SIG-M5 treated with dmso at 0.1 percent for 504 hours (cell line): ENCODE data around the gene PLEKHA7.
"Not testable (repeated sequence)": the region's sequence is repeated elsewhere in the genome, so short reads cannot be mapped to it uniquely, and the experiment has no call there.

Source experiments
- DNase-seq: peaks from one replicate; lab custom pipeline; 2025; ENCODE audit not compliant: unreplicated experiment; lab: John Stamatoyannopoulos, UW

The PLEKHA7 gene

DNA sequence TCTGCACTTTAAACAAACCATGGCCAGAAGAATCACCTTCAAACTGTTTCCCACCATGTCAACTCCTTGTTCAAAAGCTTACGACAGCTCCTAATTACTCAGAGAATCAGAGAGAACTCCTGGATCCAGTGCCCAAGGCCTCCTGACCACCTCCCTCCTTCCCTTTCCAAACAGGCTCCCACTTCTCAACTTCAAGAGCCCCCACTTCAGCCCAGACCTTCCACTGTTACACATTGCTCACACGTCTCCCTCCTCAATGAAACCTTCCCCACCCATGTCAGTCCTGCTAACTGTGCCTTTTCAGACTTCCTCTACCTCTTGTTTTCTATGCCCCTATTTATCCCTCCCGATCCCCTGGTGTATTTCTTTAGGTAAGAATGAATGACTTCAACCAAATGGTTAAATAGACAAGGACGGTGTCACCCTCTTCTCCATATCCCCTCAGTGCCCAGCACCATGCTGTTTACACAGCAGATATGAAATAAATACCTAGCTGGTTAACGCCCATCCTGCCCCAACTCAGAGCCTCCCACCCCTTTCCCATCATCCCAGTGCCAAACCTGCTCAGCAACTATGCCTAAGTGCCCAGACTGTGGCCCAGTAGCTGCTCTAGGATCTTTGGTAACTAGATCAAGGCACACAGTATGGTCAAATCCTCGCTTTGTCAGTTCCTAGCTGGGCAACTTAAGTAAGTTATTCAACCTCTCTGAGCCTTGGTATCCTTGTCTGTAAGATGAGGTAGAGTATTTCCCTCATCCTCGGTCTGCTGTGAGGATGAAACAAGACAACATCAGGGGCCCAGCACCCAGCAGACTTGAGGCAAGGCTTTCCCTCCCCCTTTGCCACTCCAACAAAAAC is 36.8 kb downstream of the PLEKHA7 start:
- no peak for DNase-seq

- no peak for DNase-seq
Measured at GRCh38 chr11:16976379-16976778, 37.8 kb downstream of the PLEKHA7 start.

- no peak for DNase-seq
Measured at GRCh38 chr11:16975906-16976305, 38.3 kb downstream of the PLEKHA7 start.

DNA sequence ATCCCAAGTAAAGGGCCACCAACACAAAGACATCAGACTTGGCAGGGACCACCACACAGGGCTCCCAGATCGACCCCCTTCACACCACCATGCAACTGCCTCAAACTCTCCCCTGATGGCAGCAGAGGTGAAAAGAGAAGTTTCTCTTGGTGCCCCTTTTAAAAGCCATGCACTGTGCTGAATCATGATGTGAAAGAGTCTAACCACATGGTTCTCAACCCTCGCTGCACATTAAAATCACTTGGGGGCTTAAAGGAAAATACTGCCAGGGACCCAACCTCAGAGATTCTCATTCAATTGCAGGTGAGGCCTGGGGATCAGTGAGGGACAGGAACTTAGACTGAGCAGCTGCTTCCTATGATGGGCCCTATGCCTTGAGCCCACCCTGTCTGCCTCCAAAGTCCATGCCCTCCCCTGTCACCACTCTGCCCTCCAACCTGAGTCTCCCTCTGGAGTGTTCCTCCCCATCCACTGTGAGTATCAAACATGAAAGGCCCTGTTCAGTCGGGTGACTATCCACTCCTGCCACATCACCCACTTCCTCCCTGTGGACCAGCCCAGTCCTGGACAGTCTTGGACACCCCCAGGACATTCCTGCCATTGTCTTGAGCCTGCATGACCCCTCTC is 40.8 kb downstream of the PLEKHA7 start:
- no peak for DNase-seq

- DNase-seq, result no peak
Measured at GRCh38 chr11:16969010-16969999, 44.9 kb downstream of the PLEKHA7 start.

DNA sequence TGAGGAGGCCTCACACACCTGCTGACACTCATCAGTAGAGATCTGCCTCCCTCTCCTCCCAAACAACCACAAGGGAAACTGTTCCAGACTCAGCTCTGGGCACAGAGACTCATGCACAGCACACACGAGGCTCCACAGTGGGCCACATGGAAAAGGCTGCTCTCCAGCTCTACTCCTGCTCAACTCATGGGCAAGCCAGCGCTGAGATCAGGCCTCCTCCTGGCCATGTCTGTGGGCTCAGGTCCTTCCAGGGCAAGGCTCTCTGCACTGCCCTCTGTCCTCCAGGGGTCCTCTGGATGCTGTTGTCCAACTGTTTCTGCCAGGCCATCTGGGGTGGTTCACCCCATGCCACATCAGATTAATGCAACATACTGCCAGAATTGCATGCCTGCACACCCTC is 46.0 kb downstream of the PLEKHA7 start:
- no peak for DNase-seq

DNA sequence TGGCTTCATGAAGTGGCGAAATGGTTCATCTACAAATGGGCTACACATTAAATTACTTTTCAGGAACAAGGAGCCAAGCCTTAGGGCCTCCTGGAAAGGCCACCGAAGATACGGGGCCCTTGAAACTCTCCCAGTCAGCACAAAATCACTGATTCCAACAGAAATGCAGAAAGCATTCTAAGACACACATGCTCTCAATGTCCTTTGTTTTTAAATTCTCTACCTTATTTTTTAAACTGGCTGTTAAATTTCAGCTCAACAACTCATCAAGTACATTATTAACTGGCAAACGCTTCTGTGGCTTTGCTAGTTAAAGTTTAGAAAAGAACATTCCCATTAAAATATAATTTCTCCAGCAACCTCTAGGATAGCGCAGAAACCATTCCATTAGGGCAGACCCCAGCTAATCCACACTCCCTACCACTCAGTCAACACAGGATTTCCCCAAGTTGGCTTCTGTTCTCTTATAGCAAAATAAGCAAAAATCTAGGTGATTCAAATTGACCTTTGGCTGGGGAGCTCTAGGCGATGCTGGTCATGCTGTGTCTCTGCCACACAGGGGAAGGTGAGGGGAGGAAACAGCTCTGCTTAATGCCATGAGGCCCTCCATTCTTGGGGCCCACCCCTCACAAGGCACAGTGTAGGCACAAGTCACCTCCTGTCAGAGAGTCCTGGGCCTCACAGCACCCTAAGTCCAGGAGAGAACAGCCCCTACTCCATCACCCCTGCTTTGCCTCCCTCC is 47.1 kb downstream of the PLEKHA7 start:
- DNase-seq, result no peak

DNA sequence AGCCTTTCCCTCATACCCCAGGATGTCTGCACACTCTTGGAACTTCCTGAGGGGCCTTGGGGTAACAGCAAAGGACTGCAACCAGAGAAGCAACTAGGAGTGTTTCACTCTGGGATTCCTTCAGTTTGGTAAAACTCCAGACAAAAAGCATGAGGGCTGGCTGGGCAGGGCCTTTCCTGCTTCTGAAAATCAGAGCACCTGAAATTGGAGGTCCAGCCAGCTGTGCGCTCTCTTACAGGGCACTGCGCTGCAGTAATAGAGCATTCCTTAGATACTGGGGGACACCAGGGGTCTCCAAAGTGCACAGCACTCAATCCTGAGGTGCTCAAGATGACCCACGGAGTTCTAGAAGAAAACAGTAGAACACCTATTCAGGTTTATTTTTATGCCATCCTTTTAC is 49.7 kb downstream of the PLEKHA7 start:
- no peak for DNase-seq

GRCh38 chr11:16963316-16963876 is 50.8 kb downstream of the PLEKHA7 start:
- DNase-seq, result no peak

DNA sequence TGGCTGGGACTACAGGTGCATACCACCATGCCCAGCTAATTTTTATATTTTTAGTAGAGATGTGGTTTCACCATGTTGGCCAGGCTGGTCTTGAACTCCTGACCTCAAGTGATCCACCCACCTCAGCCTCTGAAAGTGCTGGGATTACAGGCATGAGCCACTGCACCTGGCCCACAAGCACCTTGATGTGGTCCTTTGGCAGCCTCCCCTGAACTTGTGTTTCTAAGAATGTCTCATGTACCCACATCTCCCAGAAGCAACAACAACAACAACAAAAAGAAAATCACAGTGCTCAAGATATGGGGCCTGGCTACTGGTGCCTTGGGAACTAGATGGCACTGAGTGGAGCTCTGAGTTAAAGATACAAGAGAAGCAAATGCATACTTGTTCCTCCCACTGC is 51.6 kb downstream of the PLEKHA7 start:
- DNase-seq, result not testable (repeated sequence)

GRCh38 chr11:16962146-16962545 is 52.1 kb downstream of the PLEKHA7 start:
- no peak for DNase-seq

- DNase-seq, result no peak
Measured at GRCh38 chr11:16960250-16960649, 54.0 kb downstream of the PLEKHA7 start.

DNA sequence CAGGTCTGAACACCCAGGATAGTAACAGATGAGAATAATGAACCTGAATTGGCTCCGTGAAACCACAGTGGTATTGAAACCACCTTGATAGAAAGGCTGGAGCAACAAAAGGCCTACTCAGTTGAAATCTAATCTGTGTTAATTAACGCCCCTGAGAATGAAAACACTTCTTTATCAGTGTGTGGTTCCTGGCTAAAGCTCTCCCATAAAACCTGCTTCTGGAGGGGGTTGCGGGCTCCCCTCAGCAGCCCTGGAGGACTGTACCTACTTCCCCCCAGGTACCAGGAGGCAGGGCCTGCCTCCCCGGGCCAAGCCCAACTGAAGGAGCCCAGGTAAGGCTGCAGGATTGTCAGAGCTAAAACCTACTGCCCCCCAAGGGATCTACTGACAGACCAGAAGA is 54.6 kb downstream of the PLEKHA7 start:
- DNase-seq, result no peak

DNA sequence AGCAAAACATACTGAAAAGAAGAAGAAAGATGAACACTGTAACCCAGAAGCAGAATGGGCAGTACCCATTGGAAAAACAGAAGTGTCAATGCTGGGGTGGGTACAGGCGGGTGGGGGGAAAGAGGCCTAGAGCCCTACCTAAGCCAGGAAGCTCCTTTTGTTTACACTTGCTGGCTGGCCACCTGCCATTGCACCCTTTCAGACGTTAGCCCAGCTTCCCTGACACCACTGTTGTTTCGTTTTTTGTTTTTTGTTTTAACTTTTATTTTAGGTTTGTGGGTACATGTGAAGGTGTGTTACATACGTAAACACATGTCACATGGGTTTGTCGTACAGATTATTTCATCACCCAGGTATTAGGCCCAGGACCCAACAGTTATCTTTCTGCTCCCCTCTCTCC is 55.4 kb downstream of the PLEKHA7 start:
- no peak for DNase-seq

GRCh38 chr11:16956538-16957153 is 57.6 kb downstream of the PLEKHA7 start:
- DNase-seq, result no peak

DNA sequence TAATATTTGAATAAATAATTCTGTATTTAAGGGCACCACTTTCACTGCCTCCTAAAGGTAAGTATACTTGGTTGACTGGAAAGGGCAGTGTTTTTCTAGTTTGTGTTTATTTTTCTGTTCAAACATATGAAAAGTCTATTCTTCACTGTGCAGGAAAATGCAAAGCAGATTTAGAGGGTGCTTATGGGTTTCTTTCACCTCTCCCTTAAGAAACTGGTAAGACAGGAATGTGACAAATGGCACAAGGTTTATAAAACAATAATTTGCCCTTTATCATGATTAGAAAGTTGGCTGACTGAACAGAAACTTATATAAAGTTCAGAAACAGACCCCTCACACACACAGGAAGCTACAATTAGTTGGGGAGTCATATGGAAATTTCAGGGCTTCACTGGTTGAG is 60.6 kb downstream of the PLEKHA7 start:
- DNase-seq, result no peak

DNA sequence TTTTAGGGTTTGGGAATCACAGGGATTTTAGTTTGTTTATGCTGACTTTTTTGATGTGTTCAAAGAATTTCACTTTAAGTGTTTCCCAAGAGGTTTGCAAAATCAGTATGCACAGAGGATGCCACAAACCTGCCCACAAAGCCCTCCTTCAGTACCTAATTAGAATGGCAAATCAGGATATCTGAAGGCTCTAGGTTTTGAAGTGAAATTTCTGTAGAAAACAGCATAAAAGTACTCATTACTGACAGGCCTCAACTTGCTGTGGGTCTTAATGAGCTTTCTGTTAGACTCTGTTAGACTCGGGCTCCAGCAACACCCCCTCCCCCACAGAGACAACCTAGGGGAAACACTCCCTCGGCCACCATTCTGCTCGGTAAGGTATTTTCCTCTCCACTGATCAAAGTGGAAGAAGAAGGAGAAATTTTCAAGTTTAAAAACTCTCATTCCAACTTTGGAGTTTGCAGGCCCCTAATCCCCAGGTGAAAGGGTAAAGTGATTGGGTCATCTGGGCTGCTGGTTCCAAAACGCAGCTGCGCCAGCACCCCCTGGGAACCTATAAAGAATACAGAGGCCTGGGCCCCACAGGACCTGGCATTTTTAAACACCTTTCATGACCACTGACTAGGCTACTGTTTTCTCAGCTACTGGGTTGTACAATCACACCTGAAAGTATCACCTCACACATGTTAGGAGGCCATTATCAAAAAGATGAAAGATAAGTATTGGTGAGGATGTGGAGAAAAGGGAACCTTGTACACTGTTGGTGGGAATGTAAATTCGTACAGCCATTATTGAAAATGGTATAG is 67.5 kb downstream of the PLEKHA7 start:
- no peak for DNase-seq

GRCh38 chr11:16945671-16946469 is 68.3 kb downstream of the PLEKHA7 start:
- peak; percentile 54 for DNase-seq
